WTC11 (cell line): ENCODE results near the gene LRRC75B.

Source experiments
- CTCF ChIP-seq: fragments of 200-600 bp; IDR thresholded peaks from 2 replicates; pipeline ENCODE4 v1.8.0; 2022; ENCODE audit warnings: antibody characterized with exemption
- GABPB1 ChIP-seq: sonication (generic); formaldehyde crosslinking; IDR thresholded peaks from 2 replicates; pipeline ENCODE4 v1.8.1; 2023; ENCODE audit warnings: mild to moderate bottlenecking, missing genetic modification reagents
- JUN ChIP-seq: sonication (generic); formaldehyde crosslinking; IDR thresholded peaks from 2 replicates; pipeline ENCODE4 v1.8.0; 2023; ENCODE audit warnings: mild to moderate bottlenecking, missing genetic modification reagents
- MXD4 ChIP-seq: fragments of 250-450 bp; sonication (Bioruptor Pico); IDR thresholded peaks from 2 replicates; pipeline ENCODE4 v1.8.0; 2021; ENCODE audit warnings: mild to moderate bottlenecking, moderate library complexity, borderline replicate concordance
- MYBL2 ChIP-seq: sonication (generic); formaldehyde crosslinking; IDR thresholded peaks from 2 replicates; pipeline ENCODE4 v1.8.1; 2023; ENCODE audit warnings: mild to moderate bottlenecking, moderate library complexity, missing genetic modification reagents
- NFYB ChIP-seq: sonication (generic); formaldehyde crosslinking; conservative IDR thresholded peaks from 2 replicates; pipeline ENCODE4 v1.8.0; 2022; ENCODE audit warnings: low read depth, missing genetic modification reagents
- NR3C1 ChIP-seq: sonication (generic); formaldehyde crosslinking; conservative IDR thresholded peaks from 2 replicates; pipeline ENCODE4 v1.8.1; 2023; ENCODE audit warnings: low read depth, mild to moderate bottlenecking, missing genetic modification reagents
- SP1 ChIP-seq: sonication (generic); formaldehyde crosslinking; conservative IDR thresholded peaks from 2 replicates; pipeline ENCODE4 v1.8.1; 2022; ENCODE audit warnings: missing genetic modification reagents
- USF2 ChIP-seq: sonication (generic); formaldehyde crosslinking; IDR thresholded peaks from 2 replicates; pipeline ENCODE4 v1.8.1; 2023; ENCODE audit warnings: mild to moderate bottlenecking, missing genetic modification reagents, moderate library complexity
- ZNF671 ChIP-seq: fragments of 250-450 bp; sonication (Bioruptor Pico); IDR thresholded peaks from 2 replicates; pipeline ENCODE4 v1.8.0; 2021; ENCODE audit warnings: mild to moderate bottlenecking
- TF ChIP-seq, protein P1 (sequence below): sonication (generic); formaldehyde crosslinking; IDR thresholded peaks from 2 replicates; pipeline ENCODE4 v1.8.0; 2022; ENCODE audit warnings: mild to moderate bottlenecking, missing genetic modification reagents
- TF ChIP-seq, protein P2 (sequence below): sonication (generic); formaldehyde crosslinking; IDR thresholded peaks from 2 replicates; pipeline ENCODE4 v1.8.0; 2022; ENCODE audit warnings: missing genetic modification reagents
- TF ChIP-seq, protein P3 (sequence below): sonication (generic); formaldehyde crosslinking; IDR thresholded peaks from 2 replicates; pipeline ENCODE4 v1.8.0; 2022; ENCODE audit warnings: mild to moderate bottlenecking, missing genetic modification reagents

GRCh38 chr22:24555165-24556039 lies 37.5 kb downstream of the LRRC75B start, which contains the start of gene SNRPD3:
- peak; percentile 57; the same call in 1 of the 2 replicates for TF ChIP-seq NFYB (CRISPR knock-in tag)
- TF ChIP-seq USF2 (CRISPR knock-in tag): 0 out of 2 replicates have a peak, but pooled peaks have one; percentile 29
- no peak for TF ChIP-seq NR3C1 (CRISPR knock-in tag)
- no peak for TF ChIP-seq ZNF671
- no peak for TF ChIP-seq CTCF
- TF ChIP-seq GABPB1: peak; percentile 85
- TF ChIP-seq, protein P1, sequence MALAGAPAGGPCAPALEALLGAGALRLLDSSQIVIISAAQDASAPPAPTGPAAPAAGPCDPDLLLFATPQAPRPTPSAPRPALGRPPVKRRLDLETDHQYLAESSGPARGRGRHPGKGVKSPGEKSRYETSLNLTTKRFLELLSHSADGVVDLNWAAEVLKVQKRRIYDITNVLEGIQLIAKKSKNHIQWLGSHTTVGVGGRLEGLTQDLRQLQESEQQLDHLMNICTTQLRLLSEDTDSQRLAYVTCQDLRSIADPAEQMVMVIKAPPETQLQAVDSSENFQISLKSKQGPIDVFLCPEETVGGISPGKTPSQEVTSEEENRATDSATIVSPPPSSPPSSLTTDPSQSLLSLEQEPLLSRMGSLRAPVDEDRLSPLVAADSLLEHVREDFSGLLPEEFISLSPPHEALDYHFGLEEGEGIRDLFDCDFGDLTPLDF: no peak; the same call in 1 of the 2 replicates
- TF ChIP-seq, protein P2, sequence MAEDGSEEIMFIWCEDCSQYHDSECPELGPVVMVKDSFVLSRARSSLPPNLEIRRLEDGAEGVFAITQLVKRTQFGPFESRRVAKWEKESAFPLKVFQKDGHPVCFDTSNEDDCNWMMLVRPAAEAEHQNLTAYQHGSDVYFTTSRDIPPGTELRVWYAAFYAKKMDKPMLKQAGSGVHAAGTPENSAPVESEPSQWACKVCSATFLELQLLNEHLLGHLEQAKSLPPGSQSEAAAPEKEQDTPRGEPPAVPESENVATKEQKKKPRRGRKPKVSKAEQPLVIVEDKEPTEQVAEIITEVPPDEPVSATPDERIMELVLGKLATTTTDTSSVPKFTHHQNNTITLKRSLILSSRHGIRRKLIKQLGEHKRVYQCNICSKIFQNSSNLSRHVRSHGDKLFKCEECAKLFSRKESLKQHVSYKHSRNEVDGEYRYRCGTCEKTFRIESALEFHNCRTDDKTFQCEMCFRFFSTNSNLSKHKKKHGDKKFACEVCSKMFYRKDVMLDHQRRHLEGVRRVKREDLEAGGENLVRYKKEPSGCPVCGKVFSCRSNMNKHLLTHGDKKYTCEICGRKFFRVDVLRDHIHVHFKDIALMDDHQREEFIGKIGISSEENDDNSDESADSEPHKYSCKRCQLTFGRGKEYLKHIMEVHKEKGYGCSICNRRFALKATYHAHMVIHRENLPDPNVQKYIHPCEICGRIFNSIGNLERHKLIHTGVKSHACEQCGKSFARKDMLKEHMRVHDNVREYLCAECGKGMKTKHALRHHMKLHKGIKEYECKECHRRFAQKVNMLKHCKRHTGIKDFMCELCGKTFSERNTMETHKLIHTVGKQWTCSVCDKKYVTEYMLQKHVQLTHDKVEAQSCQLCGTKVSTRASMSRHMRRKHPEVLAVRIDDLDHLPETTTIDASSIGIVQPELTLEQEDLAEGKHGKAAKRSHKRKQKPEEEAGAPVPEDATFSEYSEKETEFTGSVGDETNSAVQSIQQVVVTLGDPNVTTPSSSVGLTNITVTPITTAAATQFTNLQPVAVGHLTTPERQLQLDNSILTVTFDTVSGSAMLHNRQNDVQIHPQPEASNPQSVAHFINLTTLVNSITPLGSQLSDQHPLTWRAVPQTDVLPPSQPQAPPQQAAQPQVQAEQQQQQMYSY (CRISPR knock-in tag): no peak
- TF ChIP-seq, protein P3, sequence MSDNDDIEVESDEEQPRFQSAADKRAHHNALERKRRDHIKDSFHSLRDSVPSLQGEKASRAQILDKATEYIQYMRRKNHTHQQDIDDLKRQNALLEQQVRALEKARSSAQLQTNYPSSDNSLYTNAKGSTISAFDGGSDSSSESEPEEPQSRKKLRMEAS: peak; percentile 74
- TF ChIP-seq SP1: peak; percentile 95
- no peak for TF ChIP-seq JUN (CRISPR knock-in tag)
- peak; percentile 88 for TF ChIP-seq MYBL2 (CRISPR knock-in tag)
- TF ChIP-seq MXD4: no peak
